H9 (cell line): ENCODE data around the gene NDUFB8. TPM values are rescaled to one million over a fixed set of nuclear protein-coding genes. Genes with fewer than 3 reads are reported as not detected.

ENCODE experiments used
- DNase-seq: peaks from one replicate; pipeline ENCODE4 v3.0.0-alpha.2; 2017
- H2AFZ ChIP-seq: one replicate; pipeline ENCODE4 v1.6.1; 2013; ENCODE audit warnings: mild to moderate bottlenecking, low read length, control low read depth, moderate library complexity
- H2AK5ac ChIP-seq: 2 replicates; pipeline ENCODE4 v1.6.1; 2013; ENCODE audit warnings: low read length, control low read depth, mixed read lengths; ENCODE audit not compliant: insufficient read length
- H2BK120ac ChIP-seq: one replicate; pipeline ENCODE4 v1.6.1; 2013; ENCODE audit warnings: low read depth, mild to moderate bottlenecking, low read length, control low read depth, inconsistent platforms; ENCODE audit not compliant: poor library complexity, severe bottlenecking
- H2BK12ac ChIP-seq: 2 replicates; pipeline ENCODE4 v1.6.1; 2013; ENCODE audit warnings: low read length, control low read depth, mixed read lengths, low read depth; ENCODE audit not compliant: insufficient read length
- H2BK15ac ChIP-seq: 2 replicates; pipeline ENCODE4 v1.6.1; 2013; ENCODE audit warnings: low read depth, low read length, control low read depth
- H2BK20ac ChIP-seq: one replicate; pipeline ENCODE4 v1.6.1; 2013; ENCODE audit warnings: low read depth, mild to moderate bottlenecking, low read length, control low read depth, inconsistent platforms; ENCODE audit not compliant: poor library complexity, severe bottlenecking
- H2BK5ac ChIP-seq: 2 replicates; pipeline ENCODE4 v1.6.1; 2013; ENCODE audit warnings: low read length, control low read depth, mixed read lengths; ENCODE audit not compliant: insufficient read length
- H3K14ac ChIP-seq: 2 replicates; pipeline ENCODE4 v1.6.1; 2013; ENCODE audit warnings: low read length, control low read depth; ENCODE audit not compliant: insufficient read depth
- H3K18ac ChIP-seq: 2 replicates; pipeline ENCODE4 v1.6.1; 2013; ENCODE audit warnings: low read depth, mild to moderate bottlenecking, mixed read lengths, low read length, control low read depth; ENCODE audit not compliant: insufficient read length
- H3K23ac ChIP-seq: 2 replicates; pipeline ENCODE4 v1.6.1; 2013; ENCODE audit warnings: low read length, control low read depth, mixed read lengths, low read depth; ENCODE audit not compliant: insufficient read length
- H3K23me2 ChIP-seq: 2 replicates; pipeline ENCODE4 v1.6.1; 2013; ENCODE audit warnings: low read depth, mild to moderate bottlenecking, mixed read lengths, low read length, control low read depth; ENCODE audit not compliant: insufficient read length, poor library complexity, severe bottlenecking
- H3K27ac ChIP-seq: 2 replicates; pipeline ENCODE4 v1.5.1; 2013; ENCODE audit warnings: low read length, control low read depth, mixed read lengths, low read depth; ENCODE audit not compliant: insufficient read length
- H3K27me3 ChIP-seq: 2 replicates; pipeline ENCODE4 v1.6.1; 2013; ENCODE audit warnings: low read length, control low read depth, inconsistent platforms; ENCODE audit not compliant: insufficient read depth
- H3K4ac ChIP-seq: 2 replicates; pipeline ENCODE4 v1.6.1; 2013; ENCODE audit warnings: low read depth, mild to moderate bottlenecking, control low read depth, inconsistent platforms, low read length, moderate library complexity
- H3K4me1 ChIP-seq: 2 replicates; pipeline ENCODE4 v1.6.1; 2013; ENCODE audit warnings: low read length, control low read depth, inconsistent platforms; ENCODE audit not compliant: insufficient read depth
- H3K4me2 ChIP-seq: 2 replicates; pipeline ENCODE4 v1.6.1; 2013; ENCODE audit warnings: low read length, control low read depth, mixed read lengths; ENCODE audit not compliant: insufficient read length, insufficient read depth
- H3K56ac ChIP-seq: 2 replicates; pipeline ENCODE4 v1.6.1; 2013; ENCODE audit warnings: low read depth, mild to moderate bottlenecking, mixed read lengths, low read length, control low read depth; ENCODE audit not compliant: insufficient read length
- H3K79me1 ChIP-seq: 2 replicates; pipeline ENCODE4 v1.6.1; 2013; ENCODE audit warnings: low read depth, mild to moderate bottlenecking, moderate library complexity, low read length, control low read depth, inconsistent platforms; ENCODE audit not compliant: insufficient read depth, poor library complexity, severe bottlenecking
- H3K79me2 ChIP-seq: 2 replicates; pipeline ENCODE4 v1.6.1; 2013; ENCODE audit warnings: low read length, control low read depth, inconsistent platforms; ENCODE audit not compliant: insufficient read depth
- H3K9ac ChIP-seq: 2 replicates; pipeline ENCODE4 v1.6.1; 2013; ENCODE audit warnings: low read length, control low read depth, mixed read lengths; ENCODE audit not compliant: insufficient read length; ENCODE audit errors: extremely low read depth
- H3K9me3 ChIP-seq: one replicate; pipeline ENCODE4 v1.6.1; 2013; ENCODE audit warnings: low read depth, low read length, inconsistent platforms; ENCODE audit not compliant: control insufficient read depth
- H3T11ph ChIP-seq: one replicate; pipeline ENCODE4 v1.6.1; 2013; ENCODE audit warnings: mild to moderate bottlenecking, low read length, control low read depth, inconsistent platforms
- H4K20me1 ChIP-seq: one replicate; pipeline ENCODE4 v1.6.1; 2013; ENCODE audit not compliant: control insufficient read depth, insufficient read length, insufficient read depth
- H4K5ac ChIP-seq: 2 replicates; pipeline ENCODE4 v1.6.1; 2013; ENCODE audit warnings: low read depth, mild to moderate bottlenecking, mixed read lengths, low read length, control low read depth; ENCODE audit not compliant: insufficient read length
- H4K8ac ChIP-seq: replicated peaks from 2 replicates; pipeline ENCODE4 v1.6.1; 2013; ENCODE audit warnings: low read length, control low read depth, mixed read lengths, low read depth; ENCODE audit not compliant: insufficient read length
- H4K91ac ChIP-seq: 2 replicates; pipeline ENCODE4 v1.6.1; 2013; ENCODE audit warnings: low read depth, mild to moderate bottlenecking, moderate library complexity, mixed read lengths, low read length, control low read depth; ENCODE audit not compliant: insufficient read length
- H3K27ac Mint-ChIP-seq, 3 experiments: 2 replicates in 2 of 3; 3 replicates in 1 of 3; pipeline ENCODE4 v1.8.0; 2020 to 2021; ENCODE audit warnings: mixed read lengths in 3 of 3, mild to moderate bottlenecking in 1 of 3, moderate library complexity in 1 of 3
- H3K27me3 Mint-ChIP-seq: 2 replicates; pipeline ENCODE4 v1.8.0; 2021; ENCODE audit warnings: low read depth, mild to moderate bottlenecking, moderate library complexity, mixed read lengths
- H3K36me3 Mint-ChIP-seq, 3 experiments: 2 replicates in 2 of 3; 3 replicates in 1 of 3; pipeline ENCODE4 v1.8.0; 2020 to 2021; ENCODE audit warnings: low read depth in 3 of 3, mixed read lengths in 3 of 3; ENCODE audit not compliant: insufficient read depth in 1 of 3
- H3K4me1 Mint-ChIP-seq, 2 experiments: 2 replicates each; pipeline ENCODE4 v1.8.0; 2020; ENCODE audit warnings: mixed read lengths in 2 of 2
- H3K4me3 Mint-ChIP-seq, 2 experiments: 2 replicates in 1 of 2; 3 replicates in 1 of 2; pipeline ENCODE4 v1.8.0; 2020 to 2021; ENCODE audit warnings: mild to moderate bottlenecking in 2 of 2, mixed read lengths in 2 of 2, moderate library complexity in 1 of 2
- H3K9me3 Mint-ChIP-seq, 2 experiments: 2 replicates in 1 of 2; 3 replicates in 1 of 2; pipeline ENCODE4 v1.8.0; 2020; ENCODE audit warnings: mild to moderate bottlenecking in 2 of 2, mixed read lengths in 2 of 2, moderate library complexity in 1 of 2
- CTCF ChIP-seq: fragments of 200-600 bp; sonication (generic); conservative IDR thresholded peaks from 3 replicates; pipeline ENCODE4 v1.8.0; 2021; ENCODE audit warnings: antibody characterized with exemption, mild to moderate bottlenecking
- WGBS: extraction: QIAGEN DNeasy Blood & Tissue Kit; methylation state at CpG from one replicate; pipeline ENCODE4 v1.1.7; 2013; ENCODE audit warnings: missing lambda C conversion rate, low lambda C conversion rate, mixed read lengths; ENCODE audit not compliant: insufficient read length; ENCODE audit errors: extremely low coverage; 5-methylcytosine and 5-hydroxymethylcytosine counted together
- total RNA-seq: library from RNA; stranded (reverse); gene quantifications from 2 replicates; pipeline ENCODE4 v1.2.1, GENCODE V29; 2021

Gene NDUFB8
- total RNA-seq, 1 experiment from 2014 or later, result 205 TPM

- Mint-ChIP-seq H3K4me3 (no peak overlapping the region), H3K4me1 (peaks cover 11 to 24% of the 10 kb centered on the region in 2 experiments), H3K9me3 (peaks cover 0 to 5% of the 10 kb centered on the region in 2 experiments; a peak in 1 of 5 replicates), H3K27ac (no peak overlapping the region), H3K27me3 (no peaks in the 10 kb centered on the region; the same call in 1 of the 2 replicates), H3K36me3 (no peaks in the 10 kb centered on the region)
- Histone ChIP-seq H3K56ac (no peak overlapping the region), H2BK5ac (no peak overlapping the region), H3K79me2 (no peaks in the 10 kb centered on the region), H2AFZ (no peak overlapping the region), H3K23me2 (no peaks in the 10 kb centered on the region), H3K4me2 (no peak overlapping the region), H2BK20ac (no peak overlapping the region), H4K8ac (no peak overlapping the region), H2BK120ac (no peak overlapping the region), H4K20me1 (no peaks in the 10 kb centered on the region), H3K79me1 (no peaks in the 10 kb centered on the region), H4K91ac (no peak overlapping the region), H2BK15ac (no peak overlapping the region), H3K27ac (no peak overlapping the region), H3K18ac (no peak overlapping the region), H2BK12ac (no peak overlapping the region), H3K14ac (no peak overlapping the region), H3K4ac (no peak overlapping the region), H3K9ac (no peak overlapping the region), H2AK5ac (no peak overlapping the region), H3T11ph (no peak overlapping the region), H3K27me3 (no peaks in the 10 kb centered on the region; the same call in 1 of the 2 replicates), H3K4me1 (no peaks in the 10 kb centered on the region; the same call in 1 of the 2 replicates), H4K5ac (no peak overlapping the region), H3K23ac (no peak overlapping the region), H3K9me3 (no peaks in the 10 kb centered on the region)
- no CpG with 5 or more reads among the region's 3 CpGs for whole genome bisulfite sequencing
- DNase-seq, result peak; percentile 15
- no peak for TF ChIP-seq CTCF
These were observed 36.9 kb upstream of the NDUFB8 start for GRCh38 chr10:100566561-100566960.
